ENCODE results near the gene SLMAP. TPM values are rescaled to one million over a fixed set of nuclear protein-coding genes. Genes with fewer than 3 reads are reported as not detected.

The SLMAP gene
- polyA plus RNA-seq, 1 donor (not counting 4 experiments of a cell fraction or from before 2014, with no cell fraction given): 58.0 TPM

DNA sequence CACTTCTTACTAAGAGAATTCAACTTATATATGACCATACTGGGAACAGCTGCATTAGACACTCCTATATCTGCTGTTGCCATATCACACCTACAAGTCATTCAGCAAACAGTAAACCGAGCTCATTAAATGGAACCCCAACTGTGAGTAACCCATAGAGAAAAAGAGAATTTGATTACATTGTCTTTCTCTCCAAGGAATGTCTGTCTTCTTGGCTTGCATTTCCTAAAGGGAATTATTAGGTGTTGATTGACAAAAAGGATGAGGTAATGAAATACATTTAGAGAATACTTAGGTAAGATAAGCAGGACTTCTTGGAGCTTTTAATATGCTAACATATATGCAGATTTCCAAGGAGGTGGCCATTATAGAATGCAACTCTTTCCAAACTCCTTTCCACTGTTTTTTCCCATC is 76.8 kb downstream of the SLMAP start:
- Histone ChIP-seq H3K79me2 (ENCODE audit: control insufficient read depth, insufficient read depth, low read length) (peaks cover 70% of the 10 kb centered on the region), H3K4me3 (ENCODE audit: control insufficient read depth in 2 of 3, extremely low read depth in 1 of 3, insufficient read depth in 2 of 3, low read depth in 1 of 3, low read length in 3 of 3) (no peak overlapping the region), H3K9ac (ENCODE audit: control insufficient read depth, extremely low read depth, insufficient read depth, low read length) (no peak overlapping the region), H4K20me1 (ENCODE audit: control insufficient read depth, extremely low read depth, insufficient read depth, low read length) (no peaks in the 10 kb centered on the region), H3K27me3 (ENCODE audit: control insufficient read depth, extremely low read depth, insufficient read depth, low read length) (no peaks in the 10 kb centered on the region), H3K4me2 (ENCODE audit: control insufficient read depth, extremely low read depth, insufficient read depth, low read depth, low read length) (no peak overlapping the region), H3K9me1 (ENCODE audit: control insufficient read depth, extremely low read depth, insufficient read depth, low read length) (peaks cover 4% of the 10 kb centered on the region), H3K36me3 (ENCODE audit: control insufficient read depth in 2 of 2, extremely low read depth in 1 of 2, insufficient read depth in 2 of 2, low read length in 2 of 2) (peaks cover 0 to 8% of the 10 kb centered on the region in 2 experiments), H2AFZ (ENCODE audit: control insufficient read depth, low read length) (no peak overlapping the region), H3K4me1 (ENCODE audit: control insufficient read depth, extremely low read depth, insufficient read depth, low read length) (peaks cover 8% of the 10 kb centered on the region), H3K9me3 (ENCODE audit: control insufficient read depth, low read depth, low read length) (no peaks in the 10 kb centered on the region), H3K27ac (ENCODE audit: control insufficient read depth, insufficient read depth, low read length) (no peak overlapping the region)
- FAIRE-seq: no peak
- dilution Hi-C loops (cut with MboI; ENCODE audit: extremely low pct_ligation_motif_present, low sequenced_read_pairs): no loop called here
- no peak for DNase-seq (ENCODE audit: low read depth, low spot score)
- no peak for TF ChIP-seq EZH2 (IDR thresholded peaks at IDR 0.05; ENCODE audit: low read length)
- TF ChIP-seq, protein P1, sequence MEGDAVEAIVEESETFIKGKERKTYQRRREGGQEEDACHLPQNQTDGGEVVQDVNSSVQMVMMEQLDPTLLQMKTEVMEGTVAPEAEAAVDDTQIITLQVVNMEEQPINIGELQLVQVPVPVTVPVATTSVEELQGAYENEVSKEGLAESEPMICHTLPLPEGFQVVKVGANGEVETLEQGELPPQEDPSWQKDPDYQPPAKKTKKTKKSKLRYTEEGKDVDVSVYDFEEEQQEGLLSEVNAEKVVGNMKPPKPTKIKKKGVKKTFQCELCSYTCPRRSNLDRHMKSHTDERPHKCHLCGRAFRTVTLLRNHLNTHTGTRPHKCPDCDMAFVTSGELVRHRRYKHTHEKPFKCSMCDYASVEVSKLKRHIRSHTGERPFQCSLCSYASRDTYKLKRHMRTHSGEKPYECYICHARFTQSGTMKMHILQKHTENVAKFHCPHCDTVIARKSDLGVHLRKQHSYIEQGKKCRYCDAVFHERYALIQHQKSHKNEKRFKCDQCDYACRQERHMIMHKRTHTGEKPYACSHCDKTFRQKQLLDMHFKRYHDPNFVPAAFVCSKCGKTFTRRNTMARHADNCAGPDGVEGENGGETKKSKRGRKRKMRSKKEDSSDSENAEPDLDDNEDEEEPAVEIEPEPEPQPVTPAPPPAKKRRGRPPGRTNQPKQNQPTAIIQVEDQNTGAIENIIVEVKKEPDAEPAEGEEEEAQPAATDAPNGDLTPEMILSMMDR (optimal IDR thresholded peaks at IDR 0.05 in 1 of 3, IDR thresholded peaks at IDR 0.05 in 1 of 3, conservative IDR thresholded peaks at IDR 0.05 in 1 of 3; ENCODE audit: extremely low read depth in 1 of 3, insufficient read depth in 2 of 3, low read length in 3 of 3): no peak

DNA sequence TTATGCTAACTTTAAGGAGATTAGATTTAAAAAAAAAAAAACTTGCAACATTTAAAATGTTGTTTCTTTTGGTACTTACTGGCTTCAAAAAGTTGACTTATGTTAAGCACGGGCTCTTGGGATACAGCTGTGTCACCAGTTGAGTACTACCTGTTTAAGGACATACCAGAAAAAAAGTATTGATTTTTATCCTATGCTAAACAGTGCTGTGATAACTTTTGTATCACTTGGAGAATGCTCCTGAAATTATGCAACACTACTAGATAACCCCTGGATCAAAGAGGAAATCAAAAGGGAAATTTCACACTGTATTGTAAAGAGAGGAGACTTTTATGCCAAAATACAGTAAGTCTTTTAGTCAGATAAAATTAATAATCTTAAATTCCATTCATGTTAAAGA is 77.7 kb downstream of the SLMAP start:
- Histone ChIP-seq H3K4me3 (ENCODE audit: control insufficient read depth in 2 of 3, extremely low read depth in 1 of 3, insufficient read depth in 2 of 3, low read depth in 1 of 3, low read length in 3 of 3) (no peak overlapping the region), H3K27ac (ENCODE audit: control insufficient read depth, insufficient read depth, low read length) (no peak overlapping the region), H3K9me1 (ENCODE audit: control insufficient read depth, extremely low read depth, insufficient read depth, low read length) (peaks cover 4% of the 10 kb centered on the region), H3K4me1 (ENCODE audit: control insufficient read depth, extremely low read depth, insufficient read depth, low read length) (peaks cover 8% of the 10 kb centered on the region), H3K9ac (ENCODE audit: control insufficient read depth, extremely low read depth, insufficient read depth, low read length) (no peak overlapping the region), H2AFZ (ENCODE audit: control insufficient read depth, low read length) (no peak overlapping the region), H3K27me3 (ENCODE audit: control insufficient read depth, extremely low read depth, insufficient read depth, low read length) (no peaks in the 10 kb centered on the region), H3K36me3 (ENCODE audit: control insufficient read depth in 2 of 2, extremely low read depth in 1 of 2, insufficient read depth in 2 of 2, low read length in 2 of 2) (peaks cover 0 to 8% of the 10 kb centered on the region in 2 experiments), H3K4me2 (ENCODE audit: control insufficient read depth, extremely low read depth, insufficient read depth, low read depth, low read length) (no peak overlapping the region), H3K79me2 (ENCODE audit: control insufficient read depth, insufficient read depth, low read length) (peaks cover 70% of the 10 kb centered on the region), H3K9me3 (ENCODE audit: control insufficient read depth, low read depth, low read length) (no peaks in the 10 kb centered on the region), H4K20me1 (ENCODE audit: control insufficient read depth, extremely low read depth, insufficient read depth, low read length) (no peaks in the 10 kb centered on the region)
- no peak for FAIRE-seq
- TF ChIP-seq EZH2 (IDR thresholded peaks at IDR 0.05; ENCODE audit: low read length): no peak
- TF ChIP-seq, protein P1 (optimal IDR thresholded peaks at IDR 0.05 in 1 of 3, IDR thresholded peaks at IDR 0.05 in 1 of 3, conservative IDR thresholded peaks at IDR 0.05 in 1 of 3; ENCODE audit: extremely low read depth in 1 of 3, insufficient read depth in 2 of 3, low read length in 3 of 3): no peak
- DNase-seq (ENCODE audit: low read depth, low spot score): no peak
- dilution Hi-C loops (cut with MboI; ENCODE audit: extremely low pct_ligation_motif_present, low sequenced_read_pairs): no loop called here
